Measurements from ENCODE around the gene CCL14. TPM values are rescaled to one million over a fixed set of nuclear protein-coding genes. Genes with fewer than 3 reads are reported as not detected.
"Not testable (repeated sequence)": the region's sequence is repeated elsewhere in the genome, so short reads cannot be mapped to it uniquely, and the experiment has no call there.

CCL14 gene
- total RNA-seq, 1 donor from 2014 or later = not detected

DNA sequence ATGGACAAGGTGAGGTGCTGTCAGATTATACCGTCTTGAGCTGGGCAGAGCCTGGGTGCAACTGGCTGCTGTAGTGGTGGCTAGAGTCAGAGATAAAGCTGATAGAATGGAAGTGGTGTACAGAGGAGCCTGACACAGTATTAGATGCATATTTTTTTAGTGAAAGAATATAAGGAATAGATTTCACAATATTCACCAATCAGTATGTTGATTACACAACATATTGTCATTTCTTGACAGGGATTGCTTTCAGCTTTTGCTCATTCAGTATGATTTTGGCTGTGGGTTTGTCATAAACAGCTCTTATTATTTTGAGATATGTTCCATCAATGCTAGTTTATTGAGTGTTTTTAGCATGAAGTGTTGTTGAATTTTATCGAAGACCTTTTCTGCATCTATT lies 32.9 kb upstream of the CCL14 start:
- no peaks in the 10 kb centered on the region for H3K27me3 ChIP-seq (ENCODE audit: control insufficient read depth, insufficient read depth, low read length)
- TF ChIP-seq, protein P1, sequence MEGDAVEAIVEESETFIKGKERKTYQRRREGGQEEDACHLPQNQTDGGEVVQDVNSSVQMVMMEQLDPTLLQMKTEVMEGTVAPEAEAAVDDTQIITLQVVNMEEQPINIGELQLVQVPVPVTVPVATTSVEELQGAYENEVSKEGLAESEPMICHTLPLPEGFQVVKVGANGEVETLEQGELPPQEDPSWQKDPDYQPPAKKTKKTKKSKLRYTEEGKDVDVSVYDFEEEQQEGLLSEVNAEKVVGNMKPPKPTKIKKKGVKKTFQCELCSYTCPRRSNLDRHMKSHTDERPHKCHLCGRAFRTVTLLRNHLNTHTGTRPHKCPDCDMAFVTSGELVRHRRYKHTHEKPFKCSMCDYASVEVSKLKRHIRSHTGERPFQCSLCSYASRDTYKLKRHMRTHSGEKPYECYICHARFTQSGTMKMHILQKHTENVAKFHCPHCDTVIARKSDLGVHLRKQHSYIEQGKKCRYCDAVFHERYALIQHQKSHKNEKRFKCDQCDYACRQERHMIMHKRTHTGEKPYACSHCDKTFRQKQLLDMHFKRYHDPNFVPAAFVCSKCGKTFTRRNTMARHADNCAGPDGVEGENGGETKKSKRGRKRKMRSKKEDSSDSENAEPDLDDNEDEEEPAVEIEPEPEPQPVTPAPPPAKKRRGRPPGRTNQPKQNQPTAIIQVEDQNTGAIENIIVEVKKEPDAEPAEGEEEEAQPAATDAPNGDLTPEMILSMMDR (IDR thresholded peaks at IDR 0.05; ENCODE audit: insufficient read depth, low read length, poor library complexity, severe bottlenecking) = no peak
- no peak overlapping the region for H3K4me3 ChIP-seq (ENCODE audit: low read depth, low read length)
- no peak for DNase-seq (ENCODE audit: low read depth)
- no peaks in the 10 kb centered on the region for H3K36me3 ChIP-seq (ENCODE audit: control insufficient read depth, insufficient read depth, low read length)

DNA sequence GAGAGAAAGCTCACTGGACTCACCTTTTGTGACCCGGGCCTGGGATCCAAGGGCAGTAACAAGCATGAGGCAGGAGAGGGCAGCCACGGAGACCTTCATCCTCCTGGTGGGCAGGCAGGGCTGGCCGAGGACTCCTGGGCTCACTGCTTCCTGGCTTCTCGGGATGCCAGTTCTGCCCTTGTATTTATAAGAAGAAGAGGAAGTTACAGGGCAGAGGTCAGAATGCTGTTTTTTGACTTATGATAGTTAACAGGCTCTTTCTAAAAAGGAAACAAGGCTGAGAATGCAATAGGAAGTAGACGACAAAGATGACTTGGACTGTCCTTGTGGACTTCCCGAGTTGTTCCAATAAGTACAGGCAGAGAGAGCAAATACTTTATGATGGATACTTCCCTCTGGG lies 31.3 kb upstream of the CCL14 start, which contains the start of gene CCL23:
Gene CCL23, minus strand, starts transcription at position 174 of the 400 bp plus-strand sequence. Its CDS starts 75 bp downstream, at position 99.
- no peak for DNase-seq (ENCODE audit: low read depth)
- TF ChIP-seq, protein P1 (IDR thresholded peaks at IDR 0.05; ENCODE audit: insufficient read depth, low read length, poor library complexity, severe bottlenecking) = no peak
- H3K36me3 ChIP-seq (ENCODE audit: control insufficient read depth, insufficient read depth, low read length) = no peaks in the 10 kb centered on the region
- no peak within 1 kb of the TSS for H3K4me3 ChIP-seq (ENCODE audit: low read depth, low read length)
- no peaks in the 10 kb centered on the region for H3K27me3 ChIP-seq (ENCODE audit: control insufficient read depth, insufficient read depth, low read length)

DNA sequence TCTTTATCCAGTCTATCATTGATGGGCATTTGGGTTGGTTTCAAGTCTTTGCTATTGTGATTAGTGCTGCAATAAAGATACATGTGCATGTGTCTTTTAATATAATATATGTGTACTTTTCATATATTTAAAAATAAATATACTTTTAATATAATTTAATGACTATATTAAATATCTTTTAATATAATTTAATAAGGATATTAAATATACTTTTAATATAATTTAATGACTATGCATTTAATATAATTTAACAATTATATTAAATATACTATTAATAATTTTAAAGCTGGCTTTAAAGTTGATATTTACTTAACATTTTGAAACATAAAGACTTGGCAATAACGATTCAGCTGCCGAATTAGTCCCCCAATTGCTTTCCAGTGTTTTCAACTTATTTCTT lies 30.0 kb upstream of the CCL14 start:
- Histone ChIP-seq H3K27me3 (ENCODE audit: control insufficient read depth, insufficient read depth, low read length) (no peaks in the 10 kb centered on the region), H3K36me3 (ENCODE audit: control insufficient read depth, insufficient read depth, low read length) (no peaks in the 10 kb centered on the region), H3K4me3 (ENCODE audit: low read depth, low read length) (no peak overlapping the region)
- TF ChIP-seq, protein P1 (IDR thresholded peaks at IDR 0.05; ENCODE audit: insufficient read depth, low read length, poor library complexity, severe bottlenecking) = no peak
- no peak for DNase-seq (ENCODE audit: low read depth)

DNA sequence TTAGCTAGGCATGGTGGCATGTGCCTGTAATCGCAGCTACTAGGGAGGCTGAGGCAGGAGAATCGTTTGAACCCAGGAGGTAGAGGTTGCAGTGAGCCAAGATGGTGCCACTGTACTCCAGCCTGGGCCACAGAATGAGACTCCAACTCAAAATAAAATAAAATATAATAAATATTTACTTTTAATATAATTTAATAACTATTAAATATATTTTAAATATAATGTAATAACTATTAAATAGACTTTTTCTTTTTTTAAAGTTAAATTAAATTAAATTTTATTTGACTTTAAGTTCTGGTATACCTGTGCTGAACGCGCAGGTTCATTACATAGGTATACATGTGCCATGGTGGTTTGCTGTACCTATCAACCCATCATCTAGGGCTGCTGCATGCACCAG lies 29.4 kb upstream of the CCL14 start:
- DNase-seq (ENCODE audit: low read depth); H3K36me3 ChIP-seq (ENCODE audit: control insufficient read depth, insufficient read depth, low read length); H3K27me3 ChIP-seq (ENCODE audit: control insufficient read depth, insufficient read depth, low read length); H3K4me3 ChIP-seq (ENCODE audit: low read depth, low read length): not testable (repeated sequence)

DNA sequence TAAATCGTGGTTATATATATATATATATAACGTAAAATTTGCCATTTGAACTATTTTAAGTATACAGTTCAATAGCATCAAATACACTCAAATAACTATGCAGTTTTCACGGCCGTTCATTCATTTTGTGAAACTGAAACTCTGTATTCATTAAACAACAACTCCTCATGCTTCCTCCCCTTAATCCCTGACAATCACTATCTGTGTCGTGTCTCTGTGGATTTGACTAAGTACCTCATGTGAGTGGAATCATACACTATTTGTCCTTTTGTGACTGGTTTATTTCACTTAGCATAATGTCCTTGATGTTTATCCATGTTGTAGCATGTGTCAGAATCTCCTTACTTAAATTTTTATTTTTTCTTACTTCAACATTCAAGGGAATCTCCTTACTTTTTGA lies 28.4 kb upstream of the CCL14 start:
- DNase-seq (ENCODE audit: low read depth) = no peak
- no peaks in the 10 kb centered on the region for H3K27me3 ChIP-seq (ENCODE audit: control insufficient read depth, insufficient read depth, low read length)
- no peaks in the 10 kb centered on the region for H3K36me3 ChIP-seq (ENCODE audit: control insufficient read depth, insufficient read depth, low read length)
- H3K4me3 ChIP-seq (ENCODE audit: low read depth, low read length) = no peak overlapping the region
- TF ChIP-seq, protein P1 (IDR thresholded peaks at IDR 0.05; ENCODE audit: insufficient read depth, low read length, poor library complexity, severe bottlenecking) = no peak

DNA sequence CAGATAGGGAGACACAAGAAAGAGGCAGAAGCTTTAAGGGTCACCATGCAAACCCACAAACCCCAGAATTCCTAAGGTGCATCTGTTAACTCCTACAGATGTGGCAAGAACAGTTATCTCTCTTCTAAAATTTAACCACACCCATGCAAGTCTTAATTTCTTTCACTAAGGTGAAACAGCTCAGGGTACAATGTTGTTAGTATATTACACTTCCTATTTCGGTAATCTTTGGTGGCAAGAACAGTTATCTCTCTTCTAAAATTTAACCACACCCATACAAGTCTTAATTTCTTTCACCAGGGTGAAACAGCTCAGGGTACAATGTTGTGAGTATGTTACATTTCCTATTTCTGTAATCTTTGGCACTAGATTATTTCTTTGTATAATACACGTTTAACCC lies 24.7 kb upstream of the CCL14 start:
- Histone ChIP-seq H3K27me3 (ENCODE audit: control insufficient read depth, insufficient read depth, low read length) (no peaks in the 10 kb centered on the region), H3K4me3 (ENCODE audit: low read depth, low read length) (no peak overlapping the region), H3K36me3 (ENCODE audit: control insufficient read depth, insufficient read depth, low read length) (no peaks in the 10 kb centered on the region)
- TF ChIP-seq, protein P1 (IDR thresholded peaks at IDR 0.05; ENCODE audit: insufficient read depth, low read length, poor library complexity, severe bottlenecking) = no peak
- no peak for DNase-seq (ENCODE audit: low read depth)
